Esophagus squamous epithelium (tissue), 5 donors: ENCODE results near the gene CWC27. TPM values are rescaled to one million over a fixed set of nuclear protein-coding genes. Genes with fewer than 3 reads are reported as not detected.
"Not testable (repeated sequence)": the region's sequence is repeated elsewhere in the genome, so short reads cannot be mapped to it uniquely, and the experiment has no call there.

ENCODE experiments used
- DNase-seq: peaks from one replicate; lab custom pipeline; 2025; lab: John Stamatoyannopoulos, UW
- H3K27ac ChIP-seq, 4 donors: fragments of 200-600 bp; sonication (generic); one replicate each; pipeline ENCODE4 v1.5.1; 2016 to 2019; ENCODE audit warnings: mild to moderate bottlenecking in 1 of 4
- H3K27me3 ChIP-seq, 4 donors: fragments of 200-600 bp; sonication (generic); 1 replicate in 3 of 4; 2 replicates in 1 of 4; pipeline versions ENCODE4 v1.5.1 to v1.6.0; 2017 to 2021; ENCODE audit warnings: antibody characterized with exemption in 1 of 4
- H3K36me3 ChIP-seq, 3 donors: fragments of 200-600 bp; sonication (generic); one replicate each; pipeline ENCODE4 v1.5.1; 2016 to 2019
- H3K4me1 ChIP-seq, 3 donors: fragments of 200-600 bp; sonication (generic); one replicate each; pipeline ENCODE4 v1.5.1; 2017 to 2019
- H3K4me3 ChIP-seq, 4 donors: fragments of 200-600 bp; sonication (generic); 1 replicate in 3 of 4; 2 replicates in 1 of 4; pipeline ENCODE4 v1.5.1; 2016 to 2019; ENCODE audit warnings: mild to moderate bottlenecking in 2 of 4, moderate library complexity in 1 of 4
- H3K9me3 ChIP-seq, 3 donors: fragments of 200-600 bp; sonication (generic); one replicate each; pipeline ENCODE4 v1.5.1; 2016 to 2019
- CTCF ChIP-seq, 6 experiments: fragments of 450-650 bp in 4 of 6; fragments of 200-600 bp in 2 of 6; sonication (generic) in 2 of 6; IDR thresholded peaks; one replicate each; pipeline ENCODE4 v1.5.1; 2016 to 2019; ENCODE audit warnings: antibody characterized with exemption in 6 of 6, mild to moderate bottlenecking in 4 of 6, moderate library complexity in 4 of 6
- POLR2A ChIP-seq, 4 donors: fragments of 450-650 bp; IDR thresholded peaks; one replicate each; pipeline ENCODE4 v1.6.1; 2017; ENCODE audit warnings: antibody characterized with exemption in 4 of 4, mild to moderate bottlenecking in 4 of 4, moderate library complexity in 3 of 4
- WGBS, 2 donors: methylation state at CpG; one replicate each; pipeline ENCODE4 v1.1.5; 2018; 5-methylcytosine and 5-hydroxymethylcytosine counted together
- intact Hi-C: fragments of 100-400 bp; cut with DNase I; formaldehyde crosslinking; loops from one replicate; pipeline ENCODE4 v1.15.0; 2022
- total RNA-seq, 4 donors: library from RNA; depleted of rRNA; stranded (reverse); fragments of >200 nt; gene quantifications; one replicate each; pipeline ENCODE4 v1.1.0, GENCODE V29; 2016
- donor health status: DM: yes; HTN: yes; CAD: no.

Gene CWC27
- total RNA-seq, 4 donors from 2014 or later = 9.9 to 15.6 (median 12.1) TPM

- DNase-seq = no peak
- H3K4me3 ChIP-seq = no peak overlapping the region
- intact Hi-C loops = no loop called here
- no peak overlapping the region for H3K27ac ChIP-seq
- no peaks in the 10 kb centered on the region for H3K36me3 ChIP-seq
- TF ChIP-seq POLR2A (IDR thresholded peaks at IDR 0.05) (no peak), CTCF (IDR thresholded peaks at IDR 0.05) (no peak)
- 76 to 79% methylated on average over 2 of the region's 2 CpGs for WGBS, 2 donors
- H3K9me3 ChIP-seq = no peaks in the 10 kb centered on the region
- H3K27me3 ChIP-seq = no peaks in the 10 kb centered on the region
- H3K4me1 ChIP-seq = no peaks in the 10 kb centered on the region
These were observed 131.9 kb downstream of the CWC27 start for GRCh38 chr5:64900618-64901017.

- not testable (repeated sequence) for H3K36me3 ChIP-seq, H3K4me3 ChIP-seq
These were observed 138.7 kb downstream of the CWC27 start for GRCh38 chr5:64907399-64907798.

GRCh38 chr5:64914396-64914795 lies 145.7 kb downstream of the CWC27 start:
- H3K9me3 ChIP-seq = peaks cover 0 to 8% (median 7%) of the 10 kb centered on the region in 3 donors
- H3K27ac ChIP-seq = no peak overlapping the region
- H3K4me3 ChIP-seq = no peak overlapping the region
- 79 to 89% methylated on average over 5 of the region's 5 CpGs for WGBS, 2 donors
- TF ChIP-seq POLR2A (IDR thresholded peaks at IDR 0.05) (no peak), CTCF (IDR thresholded peaks at IDR 0.05) (no peak)
- peaks cover 0 to 11% (median 0%) of the 10 kb centered on the region in 3 donors for H3K36me3 ChIP-seq
- no peak for DNase-seq
- H3K4me1 ChIP-seq = no peaks in the 10 kb centered on the region
- H3K27me3 ChIP-seq = no peaks in the 10 kb centered on the region
- intact Hi-C loops = no loop called here

More at GRCh38 chr5:64907399-64907798, 138.7 kb downstream of the CWC27 start:
- intact Hi-C loops, H3K27ac ChIP-seq, H3K4me1 ChIP-seq, DNase-seq, H3K9me3 ChIP-seq, H3K27me3 ChIP-seq: not testable (repeated sequence)

GRCh38 chr5:64918083-64918482 lies 149.4 kb downstream of the CWC27 start:
- no peak overlapping the region for H3K27ac ChIP-seq
- H3K9me3 ChIP-seq = peaks cover 0 to 25% (median 12%) of the 10 kb centered on the region in 3 donors
- no peaks in the 10 kb centered on the region for H3K27me3 ChIP-seq
- no peak overlapping the region for H3K4me3 ChIP-seq
- peaks cover 0 to 21% (median 0%) of the 10 kb centered on the region in 3 donors for H3K36me3 ChIP-seq
- intact Hi-C loops = no loop called here
- DNase-seq = no peak
- WGBS, 2 donors = 76 to 81% methylated on average over 1 of the region's 1 CpG
- H3K4me1 ChIP-seq = no peaks in the 10 kb centered on the region
- TF ChIP-seq POLR2A (IDR thresholded peaks at IDR 0.05) (no peak), CTCF (IDR thresholded peaks at IDR 0.05) (no peak)

- intact Hi-C loops = no loop called here
- peaks cover 0 to 21% (median 0%) of the 10 kb centered on the region in 3 donors for H3K36me3 ChIP-seq
- no peak overlapping the region for H3K27ac ChIP-seq
- TF ChIP-seq CTCF (IDR thresholded peaks at IDR 0.05) (no peak), POLR2A (IDR thresholded peaks at IDR 0.05) (no peak)
- 92 to 100% methylated on average over 2 of the region's 2 CpGs for WGBS, 2 donors
- no peaks in the 10 kb centered on the region for H3K27me3 ChIP-seq
- no peaks in the 10 kb centered on the region for H3K4me1 ChIP-seq
- H3K9me3 ChIP-seq = peaks cover 0 to 25% (median 12%) of the 10 kb centered on the region in 3 donors
- no peak for DNase-seq
- H3K4me3 ChIP-seq = no peak overlapping the region
These were observed 152.7 kb downstream of the CWC27 start for GRCh38 chr5:64921386-64921785.
